GM10847 (cell line): ENCODE measurements around the gene ARVCF.

ENCODE experiments used
- POLR2A ChIP-seq: IDR thresholded peaks from 2 replicates; pipeline ENCODE4 v1.6.1; 2011; ENCODE audit not compliant: insufficient read length; ENCODE audit errors: extremely low read depth

ARVCF gene

GRCh38 chr22:19972652-19973550, 43.7 kb downstream of the ARVCF start:
- no peak for TF ChIP-seq POLR2A

GRCh38 chr22:19972251-19972650, 44.4 kb downstream of the ARVCF start:
- no peak for TF ChIP-seq POLR2A

GRCh38 chr22:19971276-19972124, 45.1 kb downstream of the ARVCF start:
- TF ChIP-seq POLR2A = no peak

GRCh38 chr22:19970479-19971275, 45.9 kb downstream of the ARVCF start:
- TF ChIP-seq POLR2A = no peak

- no peak for TF ChIP-seq POLR2A
Observed at GRCh38 chr22:19970031-19970478, 46.6 kb downstream of the ARVCF start.

GRCh38 chr22:19969141-19969928, 47.3 kb downstream of the ARVCF start:
- no peak for TF ChIP-seq POLR2A

- no peak for TF ChIP-seq POLR2A
Observed at GRCh38 chr22:19968450-19968891, 48.2 kb downstream of the ARVCF start.

GRCh38 chr22:19967850-19968449, 48.7 kb downstream of the ARVCF start:
- no peak for TF ChIP-seq POLR2A

GRCh38 chr22:19966908-19967750, 49.5 kb downstream of the ARVCF start:
- no peak for TF ChIP-seq POLR2A

- no peak for TF ChIP-seq POLR2A
Observed at GRCh38 chr22:19965771-19966709, 50.6 kb downstream of the ARVCF start.

- no peak for TF ChIP-seq POLR2A
Observed at GRCh38 chr22:19964701-19965386, 51.8 kb downstream of the ARVCF start.
